ENCODE data around the gene YWHAQ. TPM values are rescaled to one million over a fixed set of nuclear protein-coding genes. Genes with fewer than 3 reads are reported as not detected.
A peak's percentile ranks its signal among the peaks of the same experiment; 100 is the strongest.

Gene YWHAQ
- total RNA-seq, 1 donor from 2014 or later = 408 TPM

DNA sequence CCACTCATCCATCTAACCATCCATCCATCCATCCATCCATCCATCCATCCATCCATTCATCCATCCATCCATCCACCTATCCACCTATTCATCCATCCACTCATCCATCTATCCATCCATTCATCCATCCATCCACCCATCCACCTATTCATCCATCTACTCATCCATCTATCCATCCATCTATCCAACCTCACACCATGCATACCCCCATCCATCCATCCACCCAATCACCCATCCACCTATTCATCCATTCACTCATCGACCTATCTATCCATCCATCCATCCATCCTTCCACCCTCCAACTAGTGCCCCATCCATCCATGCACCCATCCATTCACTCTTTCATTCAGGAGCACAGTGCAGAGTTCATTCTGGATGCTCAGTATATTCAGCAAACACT lies 21.5 kb upstream of the YWHAQ start:
- peaks cover 29% of the 10 kb centered on the region for H3K4me1 ChIP-seq (ENCODE audit: insufficient read depth, low read length)
- Mint-ChIP-seq H3K27ac (ENCODE audit: unreplicated experiment) (no peak overlapping the region), H3K36me3 (ENCODE audit: low read depth, unreplicated experiment) (no peaks in the 10 kb centered on the region), H3K27me3 (ENCODE audit: low read depth, unreplicated experiment) (peaks cover 5% of the 10 kb centered on the region), H3K9me3 (ENCODE audit: unreplicated experiment) (no peaks in the 10 kb centered on the region), H3K4me1 (ENCODE audit: low read depth, unreplicated experiment) (peaks cover 33% of the 10 kb centered on the region), H3K4me3 (ENCODE audit: unreplicated experiment) (no peak overlapping the region)
- no peaks in the 10 kb centered on the region for H3K79me2 ChIP-seq (ENCODE audit: insufficient read depth, low read length)
- H3K36me3 ChIP-seq (ENCODE audit: insufficient read depth, low read length) = no peaks in the 10 kb centered on the region
- H3K9ac ChIP-seq (ENCODE audit: low read length) = no peak overlapping the region
- no peak for DNase-seq (ENCODE audit: low read depth)
- H3K4me2 ChIP-seq (ENCODE audit: low read length) = no peak overlapping the region
- H3K27ac ChIP-seq (ENCODE audit: low read depth, low read length) = no peak overlapping the region
- no peak for FAIRE-seq
- no peak overlapping the region for H2AFZ ChIP-seq (ENCODE audit: low read depth, low read length)
- no peaks in the 10 kb centered on the region for H3K9me3 ChIP-seq (ENCODE audit: insufficient read depth, low read depth, low read length)
- no peak overlapping the region for H3K4me3 ChIP-seq (ENCODE audit: insufficient read depth, low read depth, low read length)
- no peaks in the 10 kb centered on the region for H3K27me3 ChIP-seq (ENCODE audit: insufficient read depth, low read length)
- TF ChIP-seq, protein P1, sequence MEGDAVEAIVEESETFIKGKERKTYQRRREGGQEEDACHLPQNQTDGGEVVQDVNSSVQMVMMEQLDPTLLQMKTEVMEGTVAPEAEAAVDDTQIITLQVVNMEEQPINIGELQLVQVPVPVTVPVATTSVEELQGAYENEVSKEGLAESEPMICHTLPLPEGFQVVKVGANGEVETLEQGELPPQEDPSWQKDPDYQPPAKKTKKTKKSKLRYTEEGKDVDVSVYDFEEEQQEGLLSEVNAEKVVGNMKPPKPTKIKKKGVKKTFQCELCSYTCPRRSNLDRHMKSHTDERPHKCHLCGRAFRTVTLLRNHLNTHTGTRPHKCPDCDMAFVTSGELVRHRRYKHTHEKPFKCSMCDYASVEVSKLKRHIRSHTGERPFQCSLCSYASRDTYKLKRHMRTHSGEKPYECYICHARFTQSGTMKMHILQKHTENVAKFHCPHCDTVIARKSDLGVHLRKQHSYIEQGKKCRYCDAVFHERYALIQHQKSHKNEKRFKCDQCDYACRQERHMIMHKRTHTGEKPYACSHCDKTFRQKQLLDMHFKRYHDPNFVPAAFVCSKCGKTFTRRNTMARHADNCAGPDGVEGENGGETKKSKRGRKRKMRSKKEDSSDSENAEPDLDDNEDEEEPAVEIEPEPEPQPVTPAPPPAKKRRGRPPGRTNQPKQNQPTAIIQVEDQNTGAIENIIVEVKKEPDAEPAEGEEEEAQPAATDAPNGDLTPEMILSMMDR (IDR thresholded peaks at IDR 0.05; ENCODE audit: insufficient read depth, low read depth, low read length) = no peak
- no peak for TF ChIP-seq EZH2 (IDR thresholded peaks at IDR 0.05; ENCODE audit: insufficient read depth, low read length)
- H4K20me1 ChIP-seq (ENCODE audit: insufficient read depth, low read length) = no peaks in the 10 kb centered on the region

DNA sequence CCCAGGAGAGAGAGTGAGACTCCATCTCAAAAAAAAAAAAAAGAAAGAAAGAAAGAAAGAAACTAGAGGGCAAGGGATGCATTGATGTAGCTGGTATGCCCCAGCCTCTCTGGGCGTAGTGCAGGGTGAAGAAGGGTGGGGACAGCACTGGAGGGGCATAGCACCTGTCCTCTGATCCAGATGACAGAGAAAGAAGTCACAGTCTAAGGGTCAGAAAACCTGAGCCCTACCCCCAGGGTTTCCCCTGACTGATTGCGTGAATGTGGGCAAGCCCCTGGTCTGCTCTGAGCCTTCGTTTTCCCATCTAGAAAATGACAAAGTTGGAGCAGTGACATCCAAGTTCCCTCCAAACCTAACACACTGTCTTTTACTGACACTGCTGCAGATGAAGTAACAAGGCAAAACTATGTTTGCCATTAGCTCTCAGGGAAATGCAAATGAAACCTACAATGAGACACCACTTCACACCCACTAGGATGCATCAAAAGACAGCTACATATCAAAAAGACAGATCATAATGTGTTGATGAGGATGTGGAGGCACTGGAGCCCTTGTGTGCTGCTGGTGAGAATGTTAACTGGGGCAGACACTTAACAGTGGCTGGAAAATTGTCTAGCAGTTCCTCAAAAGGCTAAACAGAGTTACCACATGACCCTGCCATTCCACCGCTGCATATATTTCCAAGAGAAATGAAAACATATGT lies 19.5 kb upstream of the YWHAQ start:
- Mint-ChIP-seq H3K27me3 (ENCODE audit: low read depth, unreplicated experiment) (peaks cover 9% of the 10 kb centered on the region), H3K36me3 (ENCODE audit: low read depth, unreplicated experiment) (no peaks in the 10 kb centered on the region), H3K9me3 (ENCODE audit: unreplicated experiment) (no peaks in the 10 kb centered on the region), H3K27ac (ENCODE audit: unreplicated experiment) (no peak overlapping the region), H3K4me1 (ENCODE audit: low read depth, unreplicated experiment) (peaks cover 17% of the 10 kb centered on the region), H3K4me3 (ENCODE audit: unreplicated experiment) (no peak overlapping the region)
- H3K27me3 ChIP-seq (ENCODE audit: insufficient read depth, low read length) = no peaks in the 10 kb centered on the region
- no peak overlapping the region for H3K27ac ChIP-seq (ENCODE audit: low read depth, low read length)
- TF ChIP-seq, protein P1 (IDR thresholded peaks at IDR 0.05; ENCODE audit: insufficient read depth, low read depth, low read length) = no peak
- TF ChIP-seq EZH2 (IDR thresholded peaks at IDR 0.05; ENCODE audit: insufficient read depth, low read length) = no peak
- FAIRE-seq (no peak), DNase-seq (ENCODE audit: low read depth) (no peak)
- H3K9ac ChIP-seq (ENCODE audit: low read length) = no peak overlapping the region
- H2AFZ ChIP-seq (ENCODE audit: low read depth, low read length) = no peak overlapping the region
- no peaks in the 10 kb centered on the region for H4K20me1 ChIP-seq (ENCODE audit: insufficient read depth, low read length)
- no peak overlapping the region for H3K4me2 ChIP-seq (ENCODE audit: low read length)
- no peaks in the 10 kb centered on the region for H3K79me2 ChIP-seq (ENCODE audit: insufficient read depth, low read length)
- peaks cover 13% of the 10 kb centered on the region for H3K4me1 ChIP-seq (ENCODE audit: insufficient read depth, low read length)
- H3K36me3 ChIP-seq (ENCODE audit: insufficient read depth, low read length) = no peaks in the 10 kb centered on the region
- no peaks in the 10 kb centered on the region for H3K9me3 ChIP-seq (ENCODE audit: insufficient read depth, low read depth, low read length)
- no peak overlapping the region for H3K4me3 ChIP-seq (ENCODE audit: insufficient read depth, low read depth, low read length)

DNA sequence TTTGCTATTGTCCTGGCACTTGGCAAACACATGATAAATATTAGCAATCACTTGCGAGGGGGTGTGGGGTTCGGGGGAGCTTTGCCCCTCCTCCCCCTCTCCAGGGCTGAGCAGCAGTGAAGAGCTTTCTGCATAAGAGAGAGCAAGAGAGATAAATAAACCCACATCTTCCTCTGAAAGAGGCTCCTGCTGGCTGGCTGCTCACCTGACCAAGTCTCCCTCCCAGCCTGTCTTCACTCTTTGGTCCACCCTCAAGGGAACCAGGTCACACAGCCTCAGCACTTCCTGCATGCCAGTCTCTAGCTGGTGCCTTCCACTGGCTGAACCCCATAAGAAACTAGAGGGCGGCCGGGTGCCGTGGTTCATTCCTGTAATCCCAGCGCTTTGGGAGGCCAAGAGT lies 18.5 kb upstream of the YWHAQ start:
- H2AFZ ChIP-seq (ENCODE audit: low read depth, low read length) = no peak overlapping the region
- no peak overlapping the region for H3K27ac ChIP-seq (ENCODE audit: low read depth, low read length)
- peaks cover 13% of the 10 kb centered on the region for H3K4me1 Mint-ChIP-seq (ENCODE audit: low read depth, unreplicated experiment)
- no peak for DNase-seq (ENCODE audit: low read depth)
- H3K9ac ChIP-seq (ENCODE audit: low read length) = no peak overlapping the region
- H3K27me3 ChIP-seq (ENCODE audit: insufficient read depth, low read length) = no peaks in the 10 kb centered on the region
- H3K4me3 ChIP-seq (ENCODE audit: insufficient read depth, low read depth, low read length) = no peak overlapping the region
- H3K36me3 Mint-ChIP-seq (ENCODE audit: low read depth, unreplicated experiment) = no peaks in the 10 kb centered on the region
- H3K27ac Mint-ChIP-seq (ENCODE audit: unreplicated experiment) = peak overlapping the region; percentile 24
- no peaks in the 10 kb centered on the region for H3K9me3 Mint-ChIP-seq (ENCODE audit: unreplicated experiment)
- H3K36me3 ChIP-seq (ENCODE audit: insufficient read depth, low read length) = no peaks in the 10 kb centered on the region
- H3K79me2 ChIP-seq (ENCODE audit: insufficient read depth, low read length) = no peaks in the 10 kb centered on the region
- peaks cover 9% of the 10 kb centered on the region for H3K27me3 Mint-ChIP-seq (ENCODE audit: low read depth, unreplicated experiment)
- no peaks in the 10 kb centered on the region for H3K9me3 ChIP-seq (ENCODE audit: insufficient read depth, low read depth, low read length)
- FAIRE-seq = no peak
- H4K20me1 ChIP-seq (ENCODE audit: insufficient read depth, low read length) = no peaks in the 10 kb centered on the region
- no peak overlapping the region for H3K4me3 Mint-ChIP-seq (ENCODE audit: unreplicated experiment)
- peaks cover 9% of the 10 kb centered on the region for H3K4me1 ChIP-seq (ENCODE audit: insufficient read depth, low read length)
- no peak overlapping the region for H3K4me2 ChIP-seq (ENCODE audit: low read length)
- no peak for TF ChIP-seq EZH2 (IDR thresholded peaks at IDR 0.05; ENCODE audit: insufficient read depth, low read length)
- TF ChIP-seq, protein P1 (IDR thresholded peaks at IDR 0.05; ENCODE audit: insufficient read depth, low read depth, low read length) = no peak

Measured in astrocyte (in vitro differentiated cells and primary cell).